Kidney (tissue), 14 donors: ENCODE results near the gene CDH13. TPM values are rescaled to one million over a fixed set of nuclear protein-coding genes. Genes with fewer than 3 reads are reported as not detected.

Source experiments
- DNase-seq, 5 donors: peaks; one replicate each; pipeline ENCODE4 v3.0.0-alpha.2; 2013 to 2020
- FAIRE-seq: peaks from 2 replicates; lab custom pipeline; 2012; peaks lifted over from hg19 to GRCh38; lab: Jason Lieb, UNC
- H3K27ac ChIP-seq, 2 donors: one replicate each; pipeline ENCODE4 v1.7.0; 2013; ENCODE audit warnings: low read depth in 2 of 2, low read length in 2 of 2, inconsistent platforms in 1 of 2
- H3K27me3 ChIP-seq: one replicate; pipeline ENCODE4 v1.7.1; 2013; ENCODE audit warnings: low read length, inconsistent platforms; ENCODE audit not compliant: control insufficient read depth, insufficient read depth
- H3K36me3 ChIP-seq, 3 donors: one replicate each; pipeline versions ENCODE4 v1.7.0 to v1.7.1; 2013; ENCODE audit warnings: low read length in 3 of 3, control low read depth in 1 of 3, inconsistent platforms in 1 of 3; ENCODE audit not compliant: insufficient read depth in 3 of 3, control insufficient read depth in 2 of 3
- H3K4me1 ChIP-seq, 3 donors: one replicate each; pipeline versions ENCODE4 v1.7.0 to v1.7.1; 2013; ENCODE audit warnings: low read length in 3 of 3, inconsistent platforms in 1 of 3, low read depth in 1 of 3; ENCODE audit not compliant: control insufficient read depth in 2 of 3, insufficient read depth in 2 of 3
- H3K4me3 ChIP-seq, 3 donors: one replicate each; pipeline versions ENCODE4 v1.7.0 to v1.8.1; 2013; ENCODE audit warnings: low read length in 3 of 3, control low read depth in 1 of 3, inconsistent platforms in 1 of 3
- H3K9ac ChIP-seq, 3 donors: one replicate each; pipeline versions ENCODE4 v1.7.0 to v1.7.1; 2013; ENCODE audit warnings: low read length in 3 of 3, control low read depth in 1 of 3, inconsistent platforms in 1 of 3
- H3K9me3 ChIP-seq, 3 donors: one replicate each; pipeline versions ENCODE4 v1.7.0 to v1.7.1; 2013; ENCODE audit warnings: low read length in 3 of 3, control low read depth in 1 of 3, inconsistent platforms in 1 of 3; ENCODE audit not compliant: control insufficient read depth in 2 of 3, insufficient read depth in 1 of 3
- CTCF ChIP-seq: IDR thresholded peaks from 3 replicates; pipeline ENCODE4 v1.5.1; 2012; ENCODE audit warnings: mild to moderate bottlenecking, moderate library complexity, borderline replicate concordance; ENCODE audit not compliant: insufficient read depth; ENCODE audit errors: extremely low read depth
- intact Hi-C: fragments of 100-400 bp; cut with DNase I; formaldehyde crosslinking; loops from one replicate; pipeline ENCODE4 v1.11.1; 2022
- polyA plus RNA-seq: library from polyadenylated mRNA; stranded (reverse); fragments of 350-450 nt; fragmentation: Illumina TruSeq; extraction: RNeasy Lipid Tissue Mini Kit (QIAGEN cat#74804); gene quantifications from one replicate; pipeline ENCODE4 v1.2.3, GENCODE V29; 2014; ENCODE audit warnings: low read depth, low replicate concordance; ENCODE audit not compliant: insufficient read depth
- total RNA-seq: library from RNA; stranded (reverse); fragmentation: NEBNext Ultra II Directional; extraction: Animal tissue kit (Norgen Biotek cat#: 25700); gene quantifications from one replicate; pipeline ENCODE4 v1.2.1, GENCODE V29; 2021
- donor health status: control.
- donor health status: control.
- donor health status: control.
- donor health status: control.
- donor health status: control.
- donor health status: DM: yes; HTN: yes; CAD: no.
- donor health status: Normal renal cell carcinoma (clear cell type).

Gene CDH13
- total and polyA plus RNA-seq, 2 donors from 2014 or later, result 4.8 to 13.8 TPM

- FAIRE-seq, result no peak
- Histone ChIP-seq H3K27me3 (no peaks in the 10 kb centered on the region), H3K36me3 (no peaks in the 10 kb centered on the region), H3K27ac (no peak overlapping the region), H3K4me3 (no peak overlapping the region), H3K4me1 (no peaks in the 10 kb centered on the region), H3K9ac (no peak overlapping the region), H3K9me3 (no peaks in the 10 kb centered on the region)
- no peak for DNase-seq
- intact Hi-C loops, result no loop called here
- no peak for TF ChIP-seq CTCF
Observed at GRCh38 chr16:83403761-83404160, 777.0 kb downstream of the CDH13 start.

GRCh38 chr16:83404261-83404660 lies 777.5 kb downstream of the CDH13 start:
- no peaks in the 10 kb centered on the region for H3K36me3 ChIP-seq
- H3K9ac ChIP-seq, result no peak overlapping the region
- H3K27ac ChIP-seq, result no peak overlapping the region
- intact Hi-C loops, result no loop called here
- H3K4me3 ChIP-seq, result no peak overlapping the region
- no peaks in the 10 kb centered on the region for H3K27me3 ChIP-seq
- FAIRE-seq (no peak), DNase-seq (no peak)
- no peaks in the 10 kb centered on the region for H3K4me1 ChIP-seq
- TF ChIP-seq CTCF, result no peak
- H3K9me3 ChIP-seq, result no peaks in the 10 kb centered on the region

- no peak overlapping the region for H3K4me3 ChIP-seq
- DNase-seq (no peak), FAIRE-seq (no peak)
- no peak for TF ChIP-seq CTCF
- no peaks in the 10 kb centered on the region for H3K9me3 ChIP-seq
- no peaks in the 10 kb centered on the region for H3K27me3 ChIP-seq
- H3K4me1 ChIP-seq, result no peaks in the 10 kb centered on the region
- no peak overlapping the region for H3K9ac ChIP-seq
- intact Hi-C loops, result no loop called here
- H3K36me3 ChIP-seq, result no peaks in the 10 kb centered on the region
- H3K27ac ChIP-seq, result no peak overlapping the region
Observed at GRCh38 chr16:83407928-83408327, 781.2 kb downstream of the CDH13 start.

- no peak for DNase-seq
- FAIRE-seq, result no peak
- intact Hi-C loops, result no loop called here
Observed at GRCh38 chr16:83409347-83409746, 782.6 kb downstream of the CDH13 start.

More at GRCh38 chr16:83409347-83409746, 782.6 kb downstream of the CDH13 start:
- no peak overlapping the region for H3K9ac ChIP-seq
- H3K4me3 ChIP-seq, result no peak overlapping the region
- no peaks in the 10 kb centered on the region for H3K9me3 ChIP-seq
- no peaks in the 10 kb centered on the region for H3K27me3 ChIP-seq
- TF ChIP-seq CTCF, result no peak
- no peaks in the 10 kb centered on the region for H3K4me1 ChIP-seq
- H3K36me3 ChIP-seq, result no peaks in the 10 kb centered on the region
- H3K27ac ChIP-seq, result no peak overlapping the region
